Activated CD8-positive, alpha-beta T cell treated with anti-CD3 and anti-CD28 coated beads for 36 hours (primary cell): ENCODE data around the gene ATN1. TPM values are rescaled to one million over a fixed set of nuclear protein-coding genes. Genes with fewer than 3 reads are reported as not detected.

Source experiments
- ATAC-seq: fragments of 200-7000 bp; cut with Tn5 transposase; one replicate; pipeline ENCODE4 v1.10.0; 2021; ENCODE audit warnings: mild to moderate bottlenecking, moderate library complexity
- CTCF ChIA-PET: fragments of 350-600 bp; sonication (Branson Sonifier 250); formaldehyde crosslinking; loops from one replicate; lab custom pipeline; 2021; ENCODE audit warnings: antibody characterized with exemption; lab: Charles Lee
- POLR2A ChIA-PET: fragments of 350-600 bp; sonication (Branson Sonifier 250); formaldehyde crosslinking; loops from one replicate; lab custom pipeline; 2021; ENCODE audit warnings: antibody characterized with exemption; lab: Charles Lee
- DNase-seq: peaks from one replicate; pipeline ENCODE4 v3.0.0-alpha.2; 2020
- H3K27ac Mint-ChIP-seq: one replicate; pipeline ENCODE4 v1.8.0; 2021; ENCODE audit warnings: mild to moderate bottlenecking, mixed read lengths
- H3K27me3 Mint-ChIP-seq: one replicate; pipeline ENCODE4 v1.8.0; 2021; ENCODE audit warnings: mixed read lengths
- H3K36me3 Mint-ChIP-seq: one replicate; pipeline ENCODE4 v1.8.0; 2021; ENCODE audit warnings: low read depth, mixed read lengths
- H3K4me1 Mint-ChIP-seq: one replicate; pipeline ENCODE4 v1.8.0; 2021; ENCODE audit warnings: low read depth, mixed read lengths
- H3K4me3 Mint-ChIP-seq: one replicate; pipeline ENCODE4 v1.8.0; 2021; ENCODE audit warnings: mild to moderate bottlenecking, moderate library complexity, mixed read lengths
- H3K9me3 Mint-ChIP-seq: one replicate; pipeline ENCODE4 v1.8.0; 2021; ENCODE audit warnings: mixed read lengths
- intact Hi-C: fragments of 100-400 bp; cut with micrococcal nuclease; formaldehyde crosslinking; loops from one replicate; pipeline ENCODE4 v1.10.0; 2022
- total RNA-seq, 2 experiments: library from RNA; stranded (reverse); gene quantifications; one replicate each; pipeline ENCODE4 v1.2.3, GENCODE V29; 2021
- TF ChIP-seq, protein P1 (sequence below): fragments of 200-600 bp; IDR thresholded peaks from one replicate; pipeline ENCODE4 v1.8.0; 2022; ENCODE audit warnings: antibody characterized with exemption, mild to moderate bottlenecking

Gene ATN1
- total RNA-seq, 2 experiments from 2014 or later: 26.4 to 28.5 TPM

DNA sequence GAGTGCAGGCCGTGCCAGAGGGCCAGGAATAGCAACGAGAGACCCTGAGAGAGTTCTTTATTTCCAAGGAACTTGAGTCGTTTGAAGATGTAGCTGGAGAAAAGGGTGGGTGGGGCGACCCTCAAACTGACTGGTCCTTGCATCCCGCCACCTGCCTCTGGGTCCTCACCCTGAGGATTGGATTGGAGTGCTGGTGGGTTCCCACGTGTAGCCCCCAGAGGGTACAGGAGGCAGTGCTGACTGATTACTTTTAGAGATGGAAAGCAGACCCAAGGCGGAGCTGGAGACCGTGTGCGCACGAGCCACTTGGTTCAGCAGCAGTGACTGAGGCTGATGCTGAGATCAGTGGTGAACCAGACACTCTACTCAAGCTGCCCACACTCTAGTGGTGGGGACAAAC is 49.9 kb downstream of the ATN1 start:
- Mint-ChIP-seq H3K27me3 (no peaks in the 10 kb centered on the region), H3K27ac (no peak overlapping the region), H3K9me3 (no peaks in the 10 kb centered on the region), H3K4me3 (no peak overlapping the region), H3K4me1 (peaks cover 24% of the 10 kb centered on the region), H3K36me3 (peaks cover 64% of the 10 kb centered on the region)
- CTCF ChIA-PET: interaction anchor here (0.9 to 1.3 kb wide), 2 partner anchors 41 to 53 kb away, joined by 3 to 4 read pairs; partner anchors contain the start of gene LPCAT3
- POLR2A ChIA-PET: interaction anchor here (0.6 to 11.2 kb wide), 9 partner anchors 9 to 136 kb away, joined by 3 to 198 read pairs (median 3); partner anchors contain the start of genes C12orf57, LPCAT3 and RNU7-1
- DNase-seq (no peak), ATAC-seq (no peak)
- intact Hi-C loops: no loop called here
- TF ChIP-seq, protein P1, sequence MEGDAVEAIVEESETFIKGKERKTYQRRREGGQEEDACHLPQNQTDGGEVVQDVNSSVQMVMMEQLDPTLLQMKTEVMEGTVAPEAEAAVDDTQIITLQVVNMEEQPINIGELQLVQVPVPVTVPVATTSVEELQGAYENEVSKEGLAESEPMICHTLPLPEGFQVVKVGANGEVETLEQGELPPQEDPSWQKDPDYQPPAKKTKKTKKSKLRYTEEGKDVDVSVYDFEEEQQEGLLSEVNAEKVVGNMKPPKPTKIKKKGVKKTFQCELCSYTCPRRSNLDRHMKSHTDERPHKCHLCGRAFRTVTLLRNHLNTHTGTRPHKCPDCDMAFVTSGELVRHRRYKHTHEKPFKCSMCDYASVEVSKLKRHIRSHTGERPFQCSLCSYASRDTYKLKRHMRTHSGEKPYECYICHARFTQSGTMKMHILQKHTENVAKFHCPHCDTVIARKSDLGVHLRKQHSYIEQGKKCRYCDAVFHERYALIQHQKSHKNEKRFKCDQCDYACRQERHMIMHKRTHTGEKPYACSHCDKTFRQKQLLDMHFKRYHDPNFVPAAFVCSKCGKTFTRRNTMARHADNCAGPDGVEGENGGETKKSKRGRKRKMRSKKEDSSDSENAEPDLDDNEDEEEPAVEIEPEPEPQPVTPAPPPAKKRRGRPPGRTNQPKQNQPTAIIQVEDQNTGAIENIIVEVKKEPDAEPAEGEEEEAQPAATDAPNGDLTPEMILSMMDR: no peak

DNA sequence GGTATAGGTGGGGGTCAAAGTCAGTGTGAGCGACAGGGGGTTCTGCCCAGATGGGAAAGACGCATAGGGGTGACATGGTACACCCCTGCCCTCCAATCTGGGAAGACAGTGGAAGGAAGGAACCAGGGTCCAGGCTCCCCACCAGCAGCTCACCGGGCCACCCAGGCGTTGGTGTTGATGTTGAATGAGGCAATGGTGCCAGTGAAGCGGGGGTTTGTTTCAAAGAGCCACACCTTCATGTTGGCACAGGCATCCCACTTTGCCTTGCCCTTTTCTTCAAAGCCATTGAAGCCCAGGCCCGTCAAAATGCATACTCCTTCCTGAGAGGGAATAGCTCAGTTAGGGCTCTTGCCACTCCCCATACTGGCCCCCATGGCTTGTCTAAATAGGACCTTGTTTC is 50.4 kb downstream of the ATN1 start:
- ATAC-seq (no peak), DNase-seq (no peak)
- intact Hi-C loops: no loop called here
- Mint-ChIP-seq H3K9me3 (no peaks in the 10 kb centered on the region), H3K4me1 (peaks cover 20% of the 10 kb centered on the region), H3K27ac (no peak overlapping the region), H3K36me3 (peaks cover 63% of the 10 kb centered on the region), H3K27me3 (no peaks in the 10 kb centered on the region), H3K4me3 (no peak overlapping the region)
- CTCF ChIA-PET: interaction anchor here (0.9 to 1.3 kb wide), 2 partner anchors 40 to 54 kb away, joined by 3 to 4 read pairs; partner anchors contain the start of gene LPCAT3
- POLR2A ChIA-PET: interaction anchor here (0.6 to 11.2 kb wide), 11 partner anchors 10 to 135 kb away, joined by 3 to 198 read pairs (median 3); partner anchors contain the start of genes C12orf57, LPCAT3 and RNU7-1
- TF ChIP-seq, protein P1: no peak

DNA sequence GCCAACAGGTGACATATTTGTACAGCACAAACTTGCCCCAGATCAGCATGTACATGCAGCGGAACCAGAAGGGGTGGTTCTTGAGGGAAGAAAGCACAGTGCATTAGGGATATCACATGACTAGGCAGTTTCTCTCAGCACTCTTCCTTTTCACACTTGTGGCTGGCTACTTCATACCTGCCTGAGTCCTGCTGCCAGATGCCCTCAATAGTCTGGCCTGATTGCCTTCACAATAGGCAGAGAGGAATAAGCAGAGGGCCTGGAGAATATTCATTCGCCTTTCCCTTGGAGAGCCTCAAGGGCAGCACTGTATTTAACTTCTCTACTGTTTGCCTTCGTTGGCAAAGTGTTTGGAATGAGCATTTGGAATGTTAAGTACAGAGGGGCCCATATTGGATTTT is 50.9 kb downstream of the ATN1 start:
- H3K27ac Mint-ChIP-seq: no peak overlapping the region
- ATAC-seq (no peak), DNase-seq (no peak)
- ChIA-PET POLR2A (interaction anchor here (0.8 to 11.2 kb wide), 8 partner anchors 9 to 129 kb away, joined by 3 to 198 read pairs (median 3); partner anchors contain the start of genes C12orf57, LPCAT3 and RNU7-1), CTCF (no interaction called here)
- no peak overlapping the region for H3K4me3 Mint-ChIP-seq
- peaks cover 18% of the 10 kb centered on the region for H3K4me1 Mint-ChIP-seq
- H3K27me3 Mint-ChIP-seq: no peaks in the 10 kb centered on the region
- intact Hi-C loops: no loop called here
- TF ChIP-seq, protein P1: no peak
- H3K9me3 Mint-ChIP-seq: no peaks in the 10 kb centered on the region
- peaks cover 60% of the 10 kb centered on the region for H3K36me3 Mint-ChIP-seq

DNA sequence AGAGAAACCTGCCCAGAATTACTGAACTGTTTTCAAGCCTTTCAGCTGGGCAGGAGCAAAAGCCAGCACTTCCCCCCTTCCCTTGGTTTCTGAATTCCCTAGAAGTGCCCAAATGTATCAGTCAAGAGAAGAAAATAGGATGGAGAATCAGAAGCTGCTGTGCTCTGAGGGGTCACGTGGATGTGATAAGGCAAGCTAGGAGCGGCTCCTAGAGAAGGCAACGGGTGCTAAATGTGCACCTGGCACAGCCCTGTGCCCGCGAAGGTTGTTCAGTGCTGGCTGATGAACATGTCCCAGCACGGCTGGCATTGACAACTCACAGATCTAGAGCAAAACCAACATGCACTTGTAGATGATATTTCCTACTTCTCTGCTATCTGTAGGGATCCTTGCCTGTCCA is 51.3 kb downstream of the ATN1 start:
- TF ChIP-seq, protein P1: no peak
- Mint-ChIP-seq H3K36me3 (peaks cover 56% of the 10 kb centered on the region), H3K9me3 (no peaks in the 10 kb centered on the region), H3K27me3 (no peaks in the 10 kb centered on the region), H3K4me3 (no peak overlapping the region), H3K27ac (no peak overlapping the region), H3K4me1 (peaks cover 14% of the 10 kb centered on the region)
- ATAC-seq (no peak), DNase-seq (no peak)
- POLR2A ChIA-PET: interaction anchor here (0.9 to 3.0 kb wide), 6 partner anchors 10 to 129 kb away, joined by 3 to 10 read pairs (median 3); partner anchors contain the start of gene LPCAT3
- CTCF ChIA-PET: no interaction called here
- intact Hi-C loops: no loop called here

DNA sequence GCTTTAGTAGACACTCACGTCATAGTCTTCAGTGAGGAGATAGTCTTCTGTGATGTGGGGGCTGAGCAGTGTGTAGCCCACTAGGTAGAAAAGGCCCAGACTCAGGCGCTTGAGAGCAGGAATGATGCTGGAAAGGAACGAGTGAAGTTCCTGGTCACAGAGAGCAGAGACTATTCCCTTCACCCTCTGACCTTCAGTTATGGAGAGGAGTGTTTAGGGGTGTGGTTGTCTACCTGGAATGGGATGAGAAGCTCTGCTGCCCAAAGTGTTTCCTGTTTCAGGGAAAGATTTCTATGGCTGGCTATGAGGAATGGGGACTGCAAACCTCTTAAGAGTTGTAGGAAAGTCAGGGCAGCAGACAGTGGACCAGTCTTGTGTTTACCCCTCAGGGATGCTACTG is 51.7 kb downstream of the ATN1 start:
- TF ChIP-seq, protein P1: no peak
- ChIA-PET CTCF (no interaction called here), POLR2A (interaction anchor here (0.6 to 3.0 kb wide), 6 partner anchors 10 to 1157 kb away, joined by 3 to 10 read pairs (median 3); partner anchors contain the start of gene LPCAT3)
- H3K9me3 Mint-ChIP-seq: no peaks in the 10 kb centered on the region
- ATAC-seq: no peak
- H3K4me3 Mint-ChIP-seq: no peak overlapping the region
- DNase-seq: no peak
- H3K27ac Mint-ChIP-seq: no peak overlapping the region
- H3K36me3 Mint-ChIP-seq: peaks cover 53% of the 10 kb centered on the region
- intact Hi-C loops: no loop called here
- peaks cover 12% of the 10 kb centered on the region for H3K4me1 Mint-ChIP-seq
- H3K27me3 Mint-ChIP-seq: no peaks in the 10 kb centered on the region
